ENCODE data around the gene BSG. TPM values are rescaled to one million over a fixed set of nuclear protein-coding genes. Genes with fewer than 3 reads are reported as not detected.

The BSG gene
- total RNA-seq, 1 experiment from 2014 or later: 618 TPM

DNA sequence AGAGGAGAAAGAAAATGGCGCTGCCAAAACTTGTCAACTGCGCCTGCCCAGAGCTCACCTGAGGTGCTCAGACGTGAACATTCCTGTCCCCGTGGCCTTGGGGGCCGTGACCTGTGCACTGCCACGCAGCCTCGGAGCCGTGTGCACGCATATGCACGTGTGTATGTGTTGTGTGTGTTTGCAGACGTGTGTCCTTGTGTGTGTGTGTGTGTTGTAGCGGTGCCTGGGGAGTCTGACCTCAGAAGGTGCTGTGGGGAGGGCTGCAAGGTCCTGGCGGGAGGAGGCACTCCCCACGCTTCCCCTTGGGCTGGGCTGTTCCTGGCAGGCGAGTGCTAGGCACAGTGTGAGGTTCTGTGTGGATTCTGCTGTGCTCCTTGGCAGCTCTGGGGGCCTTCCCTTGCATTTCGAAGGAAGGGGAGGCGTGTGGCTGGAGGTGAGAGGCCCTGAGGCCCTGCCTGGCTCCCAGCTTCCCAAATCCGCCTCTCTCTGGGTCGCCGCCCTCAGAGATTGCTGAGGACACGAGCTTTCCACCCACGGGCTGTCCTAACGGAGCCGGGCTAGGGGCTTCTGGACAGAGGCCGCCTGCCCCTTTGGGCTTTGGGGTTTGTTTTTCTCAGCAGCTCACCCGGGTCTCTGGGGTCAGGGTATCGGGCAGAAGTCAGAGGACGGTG is 4.5 kb downstream of the BSG start:
- intact Hi-C loops (cut with micrococcal nuclease; ENCODE audit: unreplicated experiment): no loop called here
- Histone ChIP-seq H3K4me1 (peaks cover 14% of the 10 kb centered on the region), H3K4me3 (ENCODE audit: low read depth, low read length) (no peak overlapping the region), H3K36me3 (ENCODE audit: control insufficient read depth, insufficient read depth, low read length) (no peaks in the 10 kb centered on the region; the same call in 1 of the 2 replicates), H3K9me3 (no peaks in the 10 kb centered on the region), H3K27me3 (replicated peaks; ENCODE audit: control insufficient read depth, insufficient read depth, low read length) (no peaks in the 10 kb centered on the region)
- H3K36me3 Mint-ChIP-seq (ENCODE audit: insufficient read depth, unreplicated experiment): peaks cover 54% of the 10 kb centered on the region
- peaks cover 7% of the 10 kb centered on the region for H3K4me1 Mint-ChIP-seq (ENCODE audit: low read depth, unreplicated experiment)
- CTCF ChIA-PET: no interaction called here
- no peak overlapping the region for H3K4me3 Mint-ChIP-seq (ENCODE audit: unreplicated experiment)
- BruUV-seq (replicated peaks): no TSS peak
- H3K27me3 Mint-ChIP-seq (ENCODE audit: insufficient read depth, unreplicated experiment): no peaks in the 10 kb centered on the region
- no peak overlapping the region for H3K27ac Mint-ChIP-seq (ENCODE audit: unreplicated experiment)
- H3K9me3 Mint-ChIP-seq (ENCODE audit: unreplicated experiment): no peaks in the 10 kb centered on the region
- TF ChIP-seq, protein P1, sequence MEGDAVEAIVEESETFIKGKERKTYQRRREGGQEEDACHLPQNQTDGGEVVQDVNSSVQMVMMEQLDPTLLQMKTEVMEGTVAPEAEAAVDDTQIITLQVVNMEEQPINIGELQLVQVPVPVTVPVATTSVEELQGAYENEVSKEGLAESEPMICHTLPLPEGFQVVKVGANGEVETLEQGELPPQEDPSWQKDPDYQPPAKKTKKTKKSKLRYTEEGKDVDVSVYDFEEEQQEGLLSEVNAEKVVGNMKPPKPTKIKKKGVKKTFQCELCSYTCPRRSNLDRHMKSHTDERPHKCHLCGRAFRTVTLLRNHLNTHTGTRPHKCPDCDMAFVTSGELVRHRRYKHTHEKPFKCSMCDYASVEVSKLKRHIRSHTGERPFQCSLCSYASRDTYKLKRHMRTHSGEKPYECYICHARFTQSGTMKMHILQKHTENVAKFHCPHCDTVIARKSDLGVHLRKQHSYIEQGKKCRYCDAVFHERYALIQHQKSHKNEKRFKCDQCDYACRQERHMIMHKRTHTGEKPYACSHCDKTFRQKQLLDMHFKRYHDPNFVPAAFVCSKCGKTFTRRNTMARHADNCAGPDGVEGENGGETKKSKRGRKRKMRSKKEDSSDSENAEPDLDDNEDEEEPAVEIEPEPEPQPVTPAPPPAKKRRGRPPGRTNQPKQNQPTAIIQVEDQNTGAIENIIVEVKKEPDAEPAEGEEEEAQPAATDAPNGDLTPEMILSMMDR (IDR thresholded peaks at IDR 0.05; ENCODE audit: insufficient read depth in 1 of 2, low read depth in 1 of 2, low read length in 1 of 2, severe bottlenecking in 1 of 2, unreplicated experiment in 1 of 2): no peak
- no peak for DNase-seq
- POLR2A ChIA-PET: no interaction called here

DNA sequence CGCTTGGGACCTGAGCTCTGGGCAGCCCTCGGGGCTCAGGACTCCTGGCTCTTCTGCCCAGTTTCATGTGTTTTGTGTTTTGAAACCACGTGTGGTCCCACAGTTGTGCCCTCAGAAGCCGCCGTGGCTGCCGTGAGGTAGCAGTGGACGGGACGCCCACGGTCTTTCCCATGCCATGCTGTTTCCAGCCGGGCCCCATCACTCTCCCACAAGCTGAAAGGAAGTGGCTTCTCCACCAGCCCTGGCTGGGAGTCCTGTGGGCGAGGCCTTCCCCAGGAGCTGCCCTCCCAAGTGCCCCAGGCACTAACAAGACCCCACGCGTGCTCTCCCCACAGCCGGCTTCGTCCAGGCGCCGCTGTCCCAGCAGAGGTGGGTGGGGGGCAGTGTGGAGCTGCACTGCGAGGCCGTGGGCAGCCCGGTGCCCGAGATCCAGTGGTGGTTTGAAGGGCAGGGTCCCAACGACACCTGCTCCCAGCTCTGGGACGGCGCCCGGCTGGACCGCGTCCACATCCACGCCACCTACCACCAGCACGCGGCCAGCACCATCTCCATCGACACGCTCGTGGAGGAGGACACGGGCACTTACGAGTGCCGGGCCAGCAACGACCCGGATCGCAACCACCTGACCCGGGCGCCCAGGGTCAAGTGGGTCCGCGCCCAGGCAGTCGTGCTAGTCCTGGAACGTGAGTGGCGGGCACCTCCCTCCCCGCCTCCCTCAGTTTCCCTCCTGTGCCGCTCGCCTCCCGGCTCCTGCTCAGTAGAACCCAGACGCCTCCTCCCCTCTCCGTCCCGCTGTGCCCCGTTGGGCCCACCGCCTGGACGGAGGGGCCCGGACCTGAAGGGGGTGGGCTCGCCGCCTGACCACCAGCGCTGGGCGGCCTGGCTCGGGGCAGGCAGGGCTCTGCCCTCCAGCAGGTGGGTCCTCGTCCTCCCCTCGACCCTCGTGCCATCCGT is 5.3 kb downstream of the BSG start:
- POLR2A ChIA-PET: no interaction called here
- no peaks in the 10 kb centered on the region for H3K9me3 ChIP-seq
- H3K27ac Mint-ChIP-seq (ENCODE audit: unreplicated experiment): no peak overlapping the region
- peaks cover 7% of the 10 kb centered on the region for H3K4me1 Mint-ChIP-seq (ENCODE audit: low read depth, unreplicated experiment)
- peaks cover 14% of the 10 kb centered on the region for H3K4me1 ChIP-seq
- DNase-seq: no peak
- no peak overlapping the region for H3K4me3 Mint-ChIP-seq (ENCODE audit: unreplicated experiment)
- CTCF ChIA-PET: no interaction called here
- H3K27me3 ChIP-seq (replicated peaks; ENCODE audit: control insufficient read depth, insufficient read depth, low read length): no peaks in the 10 kb centered on the region
- TF ChIP-seq, protein P1 (IDR thresholded peaks at IDR 0.05; ENCODE audit: insufficient read depth in 1 of 2, low read depth in 1 of 2, low read length in 1 of 2, severe bottlenecking in 1 of 2, unreplicated experiment in 1 of 2): no peak
- H3K36me3 Mint-ChIP-seq (ENCODE audit: insufficient read depth, unreplicated experiment): peaks cover 53% of the 10 kb centered on the region
- no peaks in the 10 kb centered on the region for H3K27me3 Mint-ChIP-seq (ENCODE audit: insufficient read depth, unreplicated experiment)
- H3K4me3 ChIP-seq (ENCODE audit: low read depth, low read length): no peak overlapping the region
- H3K36me3 ChIP-seq (ENCODE audit: control insufficient read depth, insufficient read depth, low read length): no peaks in the 10 kb centered on the region; the same call in 1 of the 2 replicates
- H3K9me3 Mint-ChIP-seq (ENCODE audit: unreplicated experiment): no peaks in the 10 kb centered on the region
- intact Hi-C loops (cut with micrococcal nuclease; ENCODE audit: unreplicated experiment): no loop called here
- BruUV-seq (replicated peaks): no TSS peak

DNA sequence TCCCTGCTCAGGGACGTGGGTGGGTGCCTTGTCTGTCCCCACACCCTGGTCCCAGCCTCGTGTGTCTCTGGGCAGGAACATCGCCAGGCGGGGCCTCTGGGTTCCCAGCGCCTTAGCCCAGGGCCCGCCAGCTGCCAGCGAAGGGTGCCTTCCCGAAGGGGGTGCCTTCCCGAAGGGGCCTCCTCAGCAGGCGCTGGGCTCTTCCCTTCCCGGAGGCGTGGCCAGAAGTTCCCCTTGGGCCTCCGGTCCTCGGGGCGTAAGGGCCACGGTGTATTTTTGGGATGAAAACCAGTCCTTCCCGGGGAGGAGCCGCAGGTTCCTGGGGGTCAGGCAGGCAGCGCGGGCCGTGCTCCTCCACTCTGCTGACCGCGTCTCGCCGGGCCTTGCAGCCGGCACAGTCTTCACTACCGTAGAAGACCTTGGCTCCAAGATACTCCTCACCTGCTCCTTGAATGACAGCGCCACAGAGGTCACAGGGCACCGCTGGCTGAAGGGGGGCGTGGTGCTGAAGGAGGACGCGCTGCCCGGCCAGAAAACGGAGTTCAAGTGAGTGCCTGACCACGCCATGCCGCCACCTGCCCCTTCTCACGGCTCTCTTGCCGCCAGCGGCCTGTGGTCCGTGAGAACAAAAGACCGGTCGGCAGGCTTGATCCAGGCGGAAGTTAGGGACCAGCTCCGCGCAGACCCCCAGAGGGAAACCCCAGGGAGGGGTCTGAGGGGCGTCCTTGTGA is 6.9 kb downstream of the BSG start:
- no peak overlapping the region for H3K27ac Mint-ChIP-seq (ENCODE audit: unreplicated experiment)
- H3K36me3 Mint-ChIP-seq (ENCODE audit: insufficient read depth, unreplicated experiment): peaks cover 56% of the 10 kb centered on the region
- Histone ChIP-seq H3K4me1 (peaks cover 9% of the 10 kb centered on the region; the same call in 1 of the 2 replicates), H3K9me3 (no peaks in the 10 kb centered on the region), H3K36me3 (ENCODE audit: control insufficient read depth, insufficient read depth, low read length) (no peaks in the 10 kb centered on the region; the same call in 1 of the 2 replicates), H3K27me3 (replicated peaks; ENCODE audit: control insufficient read depth, insufficient read depth, low read length) (no peaks in the 10 kb centered on the region), H3K4me3 (ENCODE audit: low read depth, low read length) (no peak overlapping the region)
- H3K9me3 Mint-ChIP-seq (ENCODE audit: unreplicated experiment): no peaks in the 10 kb centered on the region
- no peak for DNase-seq
- H3K27me3 Mint-ChIP-seq (ENCODE audit: insufficient read depth, unreplicated experiment): no peaks in the 10 kb centered on the region
- POLR2A ChIA-PET: no interaction called here
- BruUV-seq (replicated peaks): no TSS peak
- H3K4me1 Mint-ChIP-seq (ENCODE audit: low read depth, unreplicated experiment): peaks cover 7% of the 10 kb centered on the region
- TF ChIP-seq, protein P1 (IDR thresholded peaks at IDR 0.05; ENCODE audit: insufficient read depth in 1 of 2, low read depth in 1 of 2, low read length in 1 of 2, severe bottlenecking in 1 of 2, unreplicated experiment in 1 of 2): no peak
- intact Hi-C loops (cut with micrococcal nuclease; ENCODE audit: unreplicated experiment): no loop called here
- no peak overlapping the region for H3K4me3 Mint-ChIP-seq (ENCODE audit: unreplicated experiment)
- CTCF ChIA-PET: no interaction called here

Measured in Caco-2 (cell line).